PC-9 (cell line): ENCODE results near the gene TRMU. TPM values are rescaled to one million over a fixed set of nuclear protein-coding genes. Genes with fewer than 3 reads are reported as not detected.
A peak's percentile ranks its signal among the peaks of the same experiment; 100 is the strongest.

Experiments
- BruUV-seq: library from RNA; stranded (reverse); fragments of 400-500 nt; replicated peaks from 2 replicates; lab custom pipeline; 2021; lab: Mats Ljungman, UMichigan
- CTCF ChIA-PET: fragments of 300-600 bp; sonication (Branson Sonifier 250); formaldehyde crosslinking; loops from one replicate; lab custom pipeline; 2022; ENCODE audit warnings: antibody characterized with exemption; lab: Charles Lee
- POLR2A ChIA-PET: fragments of 300-600 bp; sonication (Branson Sonifier 250); formaldehyde crosslinking; loops from one replicate; lab custom pipeline; 2022; ENCODE audit warnings: antibody characterized with exemption; ENCODE audit not compliant: unreplicated experiment; lab: Charles Lee
- DNase-seq, 2 experiments: peaks; one replicate each; pipeline versions ENCODE4 v3.0.0 to v3.0.0-alpha.2; 2015 to 2022; ENCODE audit warnings: mixed read lengths in 1 of 2
- H2AFZ ChIP-seq: fragments of 200-600 bp; sonication (generic); 2 replicates; pipeline ENCODE4 v1.8.1; 2017; ENCODE audit warnings: antibody characterized with exemption
- H3F3A ChIP-seq: fragments of 200-600 bp; sonication (generic); 2 replicates; pipeline ENCODE4 v1.8.1; 2017; ENCODE audit warnings: antibody characterized with exemption, mild to moderate bottlenecking, low read depth; ENCODE audit not compliant: insufficient read depth
- H3K27ac ChIP-seq: fragments of 200-600 bp; sonication (generic); 2 replicates; pipeline ENCODE4 v1.6.1; 2016; ENCODE audit warnings: mixed run types
- H3K27me3 ChIP-seq: fragments of 200-600 bp; sonication (generic); 2 replicates; pipeline ENCODE4 v1.6.1; 2016; ENCODE audit warnings: low read depth, mixed run types; ENCODE audit not compliant: insufficient read depth
- H3K36me3 ChIP-seq: fragments of 200-600 bp; sonication (generic); 2 replicates; pipeline ENCODE4 v1.6.1; 2016; ENCODE audit warnings: low read depth, mixed run types
- H3K4me1 ChIP-seq: fragments of 200-600 bp; sonication (generic); replicated peaks from 2 replicates; pipeline ENCODE4 v1.6.1; 2016; ENCODE audit warnings: mixed run types; ENCODE audit not compliant: insufficient read depth
- H3K4me2 ChIP-seq: fragments of 200-600 bp; sonication (generic); 2 replicates; pipeline ENCODE4 v1.6.1; 2017; ENCODE audit warnings: mixed run types
- H3K4me3 ChIP-seq: fragments of 200-600 bp; sonication (generic); 2 replicates; pipeline ENCODE4 v1.6.1; 2016; ENCODE audit warnings: mixed run types
- H3K79me2 ChIP-seq: fragments of 200-600 bp; sonication (generic); 2 replicates; pipeline ENCODE4 v1.6.1; 2017; ENCODE audit warnings: low read depth, mixed run types
- H3K9me2 ChIP-seq: fragments of 200-600 bp; sonication (generic); 2 replicates; pipeline ENCODE4 v1.8.1; 2017; ENCODE audit warnings: mild to moderate bottlenecking; ENCODE audit not compliant: insufficient read depth
- H3K9me3 ChIP-seq: fragments of 200-600 bp; sonication (generic); 2 replicates; pipeline ENCODE4 v1.8.1; 2016; ENCODE audit warnings: low read depth; ENCODE audit not compliant: insufficient read depth
- H4K20me1 ChIP-seq: fragments of 200-600 bp; sonication (generic); 2 replicates; pipeline ENCODE4 v1.8.1; 2017; ENCODE audit not compliant: insufficient read depth
- EZH2 ChIP-seq: fragments of 200-600 bp; sonication (generic); IDR thresholded peaks from 2 replicates; pipeline ENCODE4 v1.8.0; 2017; ENCODE audit warnings: antibody characterized with exemption, low read depth
- intact Hi-C: fragments of 100-400 bp; cut with micrococcal nuclease; formaldehyde crosslinking; loops from one replicate; pipeline ENCODE4 v1.10.0; 2022; ENCODE audit not compliant: unreplicated experiment
- total RNA-seq: library from RNA; stranded (reverse); gene quantifications from 2 replicates; pipeline ENCODE4 v1.2.3, GENCODE V29; 2021
- TF ChIP-seq, protein P1 (sequence below): fragments of 200-600 bp; sonication (generic); conservative IDR thresholded peaks from 2 replicates; pipeline ENCODE4 v1.6.1; 2017; ENCODE audit warnings: mixed run types, antibody characterized with exemption, mild to moderate bottlenecking, moderate library complexity

The TRMU gene
- total RNA-seq, 1 experiment from 2014 or later: 58.2 TPM

- no peak overlapping the region for H3K4me3 ChIP-seq
- TF ChIP-seq, protein P1, sequence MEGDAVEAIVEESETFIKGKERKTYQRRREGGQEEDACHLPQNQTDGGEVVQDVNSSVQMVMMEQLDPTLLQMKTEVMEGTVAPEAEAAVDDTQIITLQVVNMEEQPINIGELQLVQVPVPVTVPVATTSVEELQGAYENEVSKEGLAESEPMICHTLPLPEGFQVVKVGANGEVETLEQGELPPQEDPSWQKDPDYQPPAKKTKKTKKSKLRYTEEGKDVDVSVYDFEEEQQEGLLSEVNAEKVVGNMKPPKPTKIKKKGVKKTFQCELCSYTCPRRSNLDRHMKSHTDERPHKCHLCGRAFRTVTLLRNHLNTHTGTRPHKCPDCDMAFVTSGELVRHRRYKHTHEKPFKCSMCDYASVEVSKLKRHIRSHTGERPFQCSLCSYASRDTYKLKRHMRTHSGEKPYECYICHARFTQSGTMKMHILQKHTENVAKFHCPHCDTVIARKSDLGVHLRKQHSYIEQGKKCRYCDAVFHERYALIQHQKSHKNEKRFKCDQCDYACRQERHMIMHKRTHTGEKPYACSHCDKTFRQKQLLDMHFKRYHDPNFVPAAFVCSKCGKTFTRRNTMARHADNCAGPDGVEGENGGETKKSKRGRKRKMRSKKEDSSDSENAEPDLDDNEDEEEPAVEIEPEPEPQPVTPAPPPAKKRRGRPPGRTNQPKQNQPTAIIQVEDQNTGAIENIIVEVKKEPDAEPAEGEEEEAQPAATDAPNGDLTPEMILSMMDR: no peak
- TF ChIP-seq EZH2: no peak
- H3K36me3 ChIP-seq: no peaks in the 10 kb centered on the region
- intact Hi-C loops: no loop called here
- H3K9me3 ChIP-seq: no peaks in the 10 kb centered on the region
- BruUV-seq: no TSS peak
- peaks cover 14% of the 10 kb centered on the region for H4K20me1 ChIP-seq
- H3F3A ChIP-seq: peaks cover 38% of the 10 kb centered on the region
- no peaks in the 10 kb centered on the region for H3K79me2 ChIP-seq
- no peaks in the 10 kb centered on the region for H3K4me1 ChIP-seq
- H3K27ac ChIP-seq: no peak overlapping the region
- H2AFZ ChIP-seq: no peak overlapping the region
- no peak for DNase-seq
- no peaks in the 10 kb centered on the region for H3K9me2 ChIP-seq
- ChIA-PET CTCF (no interaction called here), POLR2A (interaction anchor here (0.6 kb wide), 1 partner anchor 83 kb away, joined by 3 read pairs; no protein-coding TSS in a partner anchor)
- no peak overlapping the region for H3K4me2 ChIP-seq
- H3K27me3 ChIP-seq: no peaks in the 10 kb centered on the region
Observed at GRCh38 chr22:46359362-46359761, 23.8 kb downstream of the TRMU start.

- no peaks in the 10 kb centered on the region for H3K9me2 ChIP-seq
- no peak overlapping the region for H3K4me2 ChIP-seq
- H3K4me1 ChIP-seq: no peaks in the 10 kb centered on the region
- TSS peak; percentile 37 for BruUV-seq
- no peaks in the 10 kb centered on the region for H3K79me2 ChIP-seq
- no peaks in the 10 kb centered on the region for H3K9me3 ChIP-seq
- no peak overlapping the region for H3K4me3 ChIP-seq
- H3K27ac ChIP-seq: no peak overlapping the region
- TF ChIP-seq, protein P1: no peak
- no peak for TF ChIP-seq EZH2
- peaks cover 38% of the 10 kb centered on the region for H3F3A ChIP-seq
- intact Hi-C loops: no loop called here
- DNase-seq: no peak
- H4K20me1 ChIP-seq: peaks cover 14% of the 10 kb centered on the region
- H3K27me3 ChIP-seq: no peaks in the 10 kb centered on the region
- H3K36me3 ChIP-seq: no peaks in the 10 kb centered on the region
- ChIA-PET POLR2A (no interaction called here), CTCF (no interaction called here)
- no peak overlapping the region for H2AFZ ChIP-seq
Observed at GRCh38 chr22:46360097-46360496, 24.6 kb downstream of the TRMU start.

GRCh38 chr22:46360891-46361290 lies 25.4 kb downstream of the TRMU start:
- intact Hi-C loops: no loop called here
- no peaks in the 10 kb centered on the region for H3K4me1 ChIP-seq
- DNase-seq: no peak
- H3F3A ChIP-seq: peaks cover 38% of the 10 kb centered on the region
- no peak overlapping the region for H3K27ac ChIP-seq
- H3K79me2 ChIP-seq: no peaks in the 10 kb centered on the region
- CTCF ChIA-PET: no interaction called here
- no peak overlapping the region for H2AFZ ChIP-seq
- H3K4me2 ChIP-seq: no peak overlapping the region
- no peaks in the 10 kb centered on the region for H3K27me3 ChIP-seq
- TF ChIP-seq, protein P1: no peak
- no peak for TF ChIP-seq EZH2
- no peaks in the 10 kb centered on the region for H3K36me3 ChIP-seq
- peaks cover 14% of the 10 kb centered on the region; the same call in 1 of the 2 replicates for H4K20me1 ChIP-seq
- no peak overlapping the region for H3K4me3 ChIP-seq
- POLR2A ChIA-PET: no interaction called here
- no TSS peak for BruUV-seq
- H3K9me2 ChIP-seq: no peaks in the 10 kb centered on the region
- H3K9me3 ChIP-seq: no peaks in the 10 kb centered on the region
